GM19240 (cell line): ENCODE results near the gene UNC119B.

Source experiments
- DNase-seq: peaks from one replicate; pipeline ENCODE4 v3.0.0; 2011; ENCODE audit warnings: low spot score; ENCODE audit not compliant: insufficient read length

Gene UNC119B

DNA sequence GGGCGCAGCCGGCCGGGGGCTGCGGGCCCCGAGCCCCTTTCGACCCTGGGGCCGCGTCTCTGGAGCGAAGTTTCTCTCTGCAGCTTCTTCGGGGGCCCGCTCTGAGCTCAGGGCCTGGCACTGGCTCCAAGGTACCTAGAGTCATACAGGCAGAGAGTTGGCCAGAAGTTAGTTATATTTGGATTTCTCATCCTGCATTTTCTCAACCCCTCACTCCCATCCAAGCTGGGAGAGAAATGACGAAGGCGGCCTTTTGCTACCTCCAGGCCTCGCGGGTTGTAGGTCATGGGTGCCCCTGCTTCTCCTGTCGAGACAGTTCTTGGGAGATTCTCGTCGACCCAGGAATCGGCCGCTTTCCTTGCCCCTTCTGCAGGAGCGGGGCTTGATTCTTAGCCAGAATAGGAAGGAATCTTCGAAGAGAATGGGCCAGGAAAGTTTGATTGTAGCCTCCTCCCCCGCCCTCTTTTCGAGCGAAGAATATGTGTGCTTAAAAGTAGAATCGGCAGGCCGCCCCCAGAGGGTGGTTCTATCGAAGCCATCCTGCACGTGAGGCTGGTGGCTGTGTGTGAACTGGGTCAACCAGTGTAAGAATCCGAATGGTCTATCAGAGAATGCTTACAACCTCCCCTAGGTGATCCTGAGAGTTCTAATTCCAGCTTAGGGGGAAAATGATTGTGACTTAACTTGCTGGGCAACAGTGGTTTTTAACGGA, 22.5 kb upstream of the UNC119B start:
- no peak for DNase-seq

GRCh38 chr12:120688527-120689071, 21.7 kb upstream of the UNC119B start:
- no peak for DNase-seq

GRCh38 chr12:120689397-120690082, 20.7 kb upstream of the UNC119B start:
- DNase-seq = no peak

DNA sequence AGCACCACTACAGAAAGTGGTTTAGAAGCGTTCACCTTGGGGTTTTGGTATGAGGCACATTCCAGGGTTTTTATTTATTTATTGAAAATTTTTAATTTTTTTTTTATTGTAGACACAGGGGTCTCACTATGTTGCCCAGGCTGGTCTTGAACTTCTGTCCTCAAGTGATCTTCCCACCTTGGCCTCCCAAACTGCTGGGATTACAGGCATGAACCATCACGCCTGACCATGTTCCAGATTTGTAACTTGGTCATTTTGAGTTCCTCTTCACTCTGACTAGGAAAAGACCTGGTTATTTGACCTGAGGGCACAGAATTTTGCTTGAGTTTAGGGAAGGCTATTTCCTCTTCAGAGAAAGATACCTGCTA, 20.2 kb upstream of the UNC119B start:
- DNase-seq = no peak

- no peak for DNase-seq
Observed at GRCh38 chr12:120690978-120691377, 19.3 kb upstream of the UNC119B start.

- DNase-seq = no peak
Observed at GRCh38 chr12:120692524-120693033, 17.7 kb upstream of the UNC119B start.

- DNase-seq = no peak
Observed at GRCh38 chr12:120693848-120694247, 16.4 kb upstream of the UNC119B start.

GRCh38 chr12:120696626-120697025, 13.6 kb upstream of the UNC119B start:
- no peak for DNase-seq

- DNase-seq = no peak
Observed at GRCh38 chr12:120697344-120697743, 12.9 kb upstream of the UNC119B start.

- no peak for DNase-seq
Observed at GRCh38 chr12:120698665-120699064, 11.6 kb upstream of the UNC119B start.

DNA sequence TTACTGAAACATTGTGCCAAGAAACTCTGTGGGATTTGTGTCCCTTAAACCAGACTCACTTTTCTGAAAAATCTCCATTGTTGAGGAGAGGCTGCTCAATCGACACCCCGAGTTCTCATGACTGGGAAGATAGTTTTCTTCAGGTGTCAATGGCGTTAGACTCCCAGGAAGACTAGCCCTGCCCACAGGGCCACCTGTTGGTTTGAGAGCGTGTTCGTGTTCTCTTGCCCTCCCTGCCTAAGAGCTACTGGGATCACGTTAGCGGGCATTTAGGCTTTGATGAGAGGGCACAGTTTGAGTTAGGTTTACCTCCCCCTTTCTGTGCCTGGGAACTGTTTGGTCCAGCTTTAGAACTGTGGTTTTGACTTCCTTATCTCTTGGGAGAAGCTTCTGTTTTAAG, 10.7 kb upstream of the UNC119B start:
- DNase-seq = no peak

DNA sequence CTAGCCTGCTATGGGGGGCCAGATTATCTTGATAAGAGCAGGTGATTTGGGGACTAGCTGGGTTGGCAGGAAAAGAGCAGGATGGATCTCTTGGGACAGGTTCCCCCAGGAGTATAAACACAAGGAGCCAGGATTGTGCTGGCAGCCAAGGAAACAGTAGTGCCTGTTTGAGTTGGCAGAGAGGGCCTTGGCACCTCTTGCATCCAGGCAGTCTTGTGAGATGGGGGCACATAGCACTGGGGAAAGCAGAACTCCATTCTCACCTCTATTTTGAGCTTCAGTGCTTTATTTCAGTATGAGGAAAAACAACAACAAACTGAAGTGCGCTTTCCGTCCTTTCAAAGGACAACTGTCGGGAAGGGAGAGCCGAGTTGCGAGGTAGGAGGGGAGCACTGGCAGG, 9.4 kb upstream of the UNC119B start:
- no peak for DNase-seq

- DNase-seq = no peak
Observed at GRCh38 chr12:120702637-120703036, 7.6 kb upstream of the UNC119B start.

DNA sequence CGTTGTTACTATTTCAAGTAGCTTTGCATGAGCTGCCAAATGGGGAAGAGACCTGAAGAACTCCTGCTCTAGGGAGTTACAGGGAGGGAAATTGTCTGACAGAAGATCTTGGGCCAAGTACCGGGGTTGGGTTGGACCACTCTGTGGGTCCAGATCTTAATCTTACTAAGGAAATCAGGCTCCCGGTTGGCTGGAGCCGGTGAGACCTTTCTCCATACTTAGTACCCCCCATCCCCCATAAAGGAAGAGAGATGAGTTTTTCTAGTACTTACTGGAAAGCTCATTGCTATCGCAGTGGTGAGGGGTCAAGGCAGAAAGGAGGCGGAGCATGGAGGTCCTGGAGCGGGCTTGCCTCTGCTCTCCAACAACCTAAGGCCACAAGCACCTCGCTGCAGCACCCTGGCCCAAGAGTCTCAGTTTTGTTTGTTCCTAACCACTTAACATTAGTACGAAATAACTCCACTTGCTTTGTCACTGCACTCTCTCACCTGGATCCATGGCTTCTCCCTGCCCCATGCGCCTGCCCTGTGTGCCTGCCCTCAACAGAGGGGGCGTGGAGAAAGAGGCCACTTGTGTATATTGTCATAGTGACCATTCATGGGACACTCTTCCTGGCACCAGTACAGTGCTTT, 6.8 kb upstream of the UNC119B start:
- DNase-seq = no peak

DNA sequence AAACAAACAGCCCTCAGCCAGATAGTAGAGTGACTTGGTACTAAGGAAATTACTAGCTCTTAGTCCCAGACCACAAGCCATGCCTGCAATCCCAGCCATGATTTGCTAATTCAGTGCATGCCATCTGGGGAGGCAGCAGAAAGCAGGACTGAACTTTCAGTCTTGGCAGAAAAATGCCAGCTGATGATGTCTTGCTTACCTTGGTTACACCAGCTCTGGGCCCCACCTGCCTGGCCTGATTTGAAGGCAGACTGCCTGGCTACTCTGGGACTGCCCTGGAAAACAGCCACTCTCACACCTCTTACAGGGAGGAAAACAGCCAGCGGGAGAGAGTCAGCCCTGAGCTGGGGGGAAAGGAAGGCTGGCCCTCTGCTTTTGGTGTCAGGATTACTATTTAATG, 4.6 kb upstream of the UNC119B start:
- DNase-seq = no peak

- DNase-seq = no peak
Observed at GRCh38 chr12:120706029-120706428, 4.2 kb upstream of the UNC119B start.

- no peak for DNase-seq
Observed at GRCh38 chr12:120708651-120709050, 1.6 kb upstream of the UNC119B start.

DNA sequence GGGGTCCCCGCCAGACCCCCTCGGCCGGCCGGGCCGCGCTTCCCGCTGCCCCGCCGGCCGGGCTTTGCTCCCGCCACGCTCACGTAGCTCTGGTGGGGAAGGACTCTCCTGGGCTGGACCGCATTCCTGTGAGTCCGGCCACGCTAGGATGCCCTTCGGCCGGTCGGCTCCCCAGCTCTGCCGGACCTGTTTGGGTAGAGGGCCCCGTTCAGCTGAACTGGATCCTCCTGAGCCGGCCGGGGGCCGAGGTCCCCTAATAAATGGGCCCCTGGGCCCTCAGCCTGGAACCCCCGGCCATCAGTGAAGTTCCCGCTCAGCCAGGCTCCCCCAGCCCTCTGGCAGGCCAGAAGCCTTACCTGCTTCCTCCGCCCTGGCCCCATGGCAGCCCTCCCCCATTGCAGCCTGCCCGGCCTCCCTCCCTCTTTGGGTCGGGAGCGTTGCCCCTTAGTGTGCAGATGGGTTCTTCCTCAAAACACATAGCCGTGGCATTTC, 593 bp downstream of the UNC119B start:
- DNase-seq = no peak

GRCh38 chr12:120711411-120711810, 1.2 kb downstream of the UNC119B start:
- DNase-seq = no peak

DNA sequence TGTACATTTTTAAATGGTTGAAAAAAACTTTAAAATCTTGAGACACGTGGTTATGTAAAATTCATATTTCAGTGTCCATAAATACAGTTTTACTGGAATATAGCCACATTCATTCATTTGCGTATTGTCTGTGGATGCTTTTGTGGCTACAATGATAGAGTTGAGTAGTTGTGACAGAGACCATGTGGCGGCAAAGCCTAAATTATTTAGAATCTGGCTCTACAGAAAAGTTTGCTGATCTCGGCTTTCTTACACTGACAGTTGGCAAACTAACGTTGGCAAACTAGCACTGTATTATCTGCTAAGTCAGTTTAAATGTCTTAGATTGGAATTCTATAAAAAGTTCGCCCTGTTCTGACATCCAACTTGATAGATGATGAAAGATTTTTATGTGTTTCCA, 2.4 kb downstream of the UNC119B start:
- no peak for DNase-seq

DNA sequence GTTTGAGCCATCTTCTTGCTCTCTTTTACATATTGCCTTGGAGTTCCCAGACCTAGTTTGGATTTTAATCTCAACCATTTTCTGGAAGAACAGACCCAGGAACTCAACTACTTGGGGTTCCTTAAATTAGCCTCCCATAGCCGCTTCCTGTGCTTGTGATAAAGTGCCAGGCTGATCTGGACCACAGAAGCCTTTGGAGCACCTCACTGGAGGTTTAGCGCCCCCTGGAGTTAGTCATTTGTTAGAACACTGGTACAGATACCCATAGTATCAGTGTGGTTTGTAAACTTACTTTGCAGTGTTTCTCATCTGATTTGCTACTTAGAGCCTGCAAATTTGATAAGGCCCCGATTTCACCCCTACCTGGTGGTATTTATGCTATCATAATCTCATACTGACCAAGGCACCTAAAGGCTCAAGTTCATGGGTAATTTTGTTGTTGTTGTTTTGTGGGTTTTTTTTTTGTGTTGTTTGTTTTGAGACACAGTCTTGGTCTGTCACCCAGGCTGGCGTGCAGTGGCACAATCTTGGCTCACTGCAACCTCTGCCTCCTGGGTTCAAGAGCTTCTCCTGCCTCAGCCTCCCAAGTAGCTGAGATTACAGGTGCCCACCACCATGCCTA, 3.7 kb downstream of the UNC119B start:
- peak; percentile 72 for DNase-seq

DNA sequence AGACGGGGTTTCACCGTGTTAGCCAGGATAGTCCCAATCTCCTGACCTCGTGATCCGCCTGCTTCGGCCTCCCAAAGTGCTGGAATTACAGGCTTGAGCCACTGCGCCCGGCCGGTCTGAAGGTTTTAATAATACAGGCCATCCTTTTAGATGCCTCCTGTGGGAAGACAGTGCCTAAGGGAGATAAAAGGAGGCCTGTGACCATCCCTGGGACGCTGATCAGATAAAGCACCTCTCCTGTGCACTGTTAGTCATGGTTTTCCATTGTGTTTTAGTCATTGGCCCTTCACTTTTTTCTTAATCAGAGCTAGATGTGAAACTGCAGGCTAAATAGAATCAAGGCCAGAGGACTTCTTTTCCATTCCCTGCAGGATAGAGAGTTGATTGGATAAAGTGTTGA, 7.8 kb downstream of the UNC119B start:
- DNase-seq = no peak
